ENCODE measurements around the gene RBP3. TPM values are rescaled to one million over a fixed set of nuclear protein-coding genes. Genes with fewer than 3 reads are reported as not detected.

Gene RBP3
- total and polyA plus RNA-seq, 10 donors: not detected

DNA sequence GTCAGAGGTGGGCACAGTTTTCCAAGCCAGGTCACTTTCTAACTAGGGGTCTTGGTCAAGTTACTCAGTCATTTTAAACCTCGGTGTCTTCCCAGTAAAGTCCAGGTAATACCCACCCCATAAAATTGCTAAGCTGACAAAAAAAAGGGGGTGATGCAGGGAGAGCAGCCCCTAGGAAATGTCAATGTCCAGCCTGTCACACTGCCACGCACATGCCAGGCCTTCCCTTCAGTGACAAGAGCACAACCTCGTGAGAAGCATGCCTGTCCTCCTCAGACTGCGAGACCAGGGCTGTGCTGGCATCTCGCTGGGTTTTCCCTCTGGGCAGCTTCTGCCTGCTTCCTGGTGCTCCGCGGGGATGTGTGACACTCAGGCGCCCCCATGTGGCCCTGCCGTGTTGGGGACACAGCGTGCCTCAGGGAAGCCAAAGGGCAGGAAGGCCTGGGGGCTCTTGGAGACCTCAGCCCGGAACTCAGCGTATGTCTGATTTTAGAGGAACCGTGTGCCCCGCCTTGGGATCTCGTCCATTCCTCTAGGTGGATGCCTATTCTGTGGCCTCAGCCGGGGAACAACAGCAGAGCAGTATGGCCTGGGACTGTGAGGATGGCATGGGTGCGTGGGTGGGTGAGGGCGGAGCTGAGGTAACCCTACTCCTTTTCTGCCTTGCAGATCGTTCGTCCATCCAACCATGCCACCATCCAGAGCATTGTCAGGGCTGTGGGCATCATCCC is 36.1 kb upstream of the RBP3 start:
- Histone ChIP-seq H3K4me1 (peaks cover 0 to 21% (median 10%) of the 10 kb centered on the region in 6 donors), H3K9me3 (no peaks in the 10 kb centered on the region), H3K4me3 (no peak overlapping the region), H3K27ac (peak overlapping the region in 1 of 8 donors; percentile 13), H3K27me3 (replicated peaks in 1 of 7) (peaks cover 0 to 31% (median 0%) of the 10 kb centered on the region in 7 donors), H3K36me3 (no peaks in the 10 kb centered on the region)
- intact Hi-C loops (cut with DNase I; ENCODE audit: low total_unique reads): loop anchor here (2.0 kb wide), 1 partner anchor 265 kb away; no protein-coding TSS in a partner anchor
- peak; percentile 94 for DNase-seq
- 22 to 40% (median 28%) methylated on average over 10 to 20 of the region's 20 CpGs for WGBS, 5 donors
- TF ChIP-seq, protein P1, sequence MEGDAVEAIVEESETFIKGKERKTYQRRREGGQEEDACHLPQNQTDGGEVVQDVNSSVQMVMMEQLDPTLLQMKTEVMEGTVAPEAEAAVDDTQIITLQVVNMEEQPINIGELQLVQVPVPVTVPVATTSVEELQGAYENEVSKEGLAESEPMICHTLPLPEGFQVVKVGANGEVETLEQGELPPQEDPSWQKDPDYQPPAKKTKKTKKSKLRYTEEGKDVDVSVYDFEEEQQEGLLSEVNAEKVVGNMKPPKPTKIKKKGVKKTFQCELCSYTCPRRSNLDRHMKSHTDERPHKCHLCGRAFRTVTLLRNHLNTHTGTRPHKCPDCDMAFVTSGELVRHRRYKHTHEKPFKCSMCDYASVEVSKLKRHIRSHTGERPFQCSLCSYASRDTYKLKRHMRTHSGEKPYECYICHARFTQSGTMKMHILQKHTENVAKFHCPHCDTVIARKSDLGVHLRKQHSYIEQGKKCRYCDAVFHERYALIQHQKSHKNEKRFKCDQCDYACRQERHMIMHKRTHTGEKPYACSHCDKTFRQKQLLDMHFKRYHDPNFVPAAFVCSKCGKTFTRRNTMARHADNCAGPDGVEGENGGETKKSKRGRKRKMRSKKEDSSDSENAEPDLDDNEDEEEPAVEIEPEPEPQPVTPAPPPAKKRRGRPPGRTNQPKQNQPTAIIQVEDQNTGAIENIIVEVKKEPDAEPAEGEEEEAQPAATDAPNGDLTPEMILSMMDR (IDR thresholded peaks at IDR 0.05 in 8 of 11, conservative IDR thresholded peaks at IDR 0.05 in 3 of 11): peak; percentile 51 to 92 (median 86)
- TF ChIP-seq POLR2A (IDR thresholded peaks at IDR 0.05): no peak

DNA sequence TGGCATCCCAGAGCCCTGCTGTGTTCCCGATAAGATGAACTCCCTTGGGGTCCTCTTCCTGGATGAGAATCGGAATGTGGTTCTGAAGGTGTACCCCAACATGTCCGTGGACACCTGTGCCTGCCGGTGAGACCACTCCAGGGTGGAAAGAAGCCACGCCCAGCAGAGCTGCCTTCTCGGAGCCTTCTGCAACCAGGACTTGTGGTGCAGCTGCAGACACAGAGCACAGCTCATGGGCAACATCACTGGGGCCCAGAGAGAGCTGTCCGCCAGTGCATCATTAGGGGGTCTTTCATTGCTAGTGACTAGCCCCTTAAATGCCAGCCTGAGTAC is 35.5 kb upstream of the RBP3 start:
- Histone ChIP-seq H3K27me3 (replicated peaks in 1 of 7) (peaks cover 0 to 27% (median 0%) of the 10 kb centered on the region in 7 donors), H3K4me3 (no peak overlapping the region), H3K36me3 (no peaks in the 10 kb centered on the region), H3K27ac (no peak overlapping the region), H3K4me1 (peaks cover 0 to 21% (median 10%) of the 10 kb centered on the region in 6 donors), H3K9me3 (no peaks in the 10 kb centered on the region)
- TF ChIP-seq POLR2AphosphoS5 (IDR thresholded peaks at IDR 0.05): no peak
- TF ChIP-seq, protein P1 (IDR thresholded peaks at IDR 0.05 in 8 of 11, conservative IDR thresholded peaks at IDR 0.05 in 3 of 11): no peak
- no peak for TF ChIP-seq POLR2A (IDR thresholded peaks at IDR 0.05)
- intact Hi-C loops (cut with DNase I; ENCODE audit: low total_unique reads): loop anchor here (2.0 kb wide), 1 partner anchor 266 kb away; no protein-coding TSS in a partner anchor
- 85 to 93% (median 86%) methylated on average over 6 to 7 of the region's 7 CpGs for WGBS, 5 donors
- no peak for DNase-seq

DNA sequence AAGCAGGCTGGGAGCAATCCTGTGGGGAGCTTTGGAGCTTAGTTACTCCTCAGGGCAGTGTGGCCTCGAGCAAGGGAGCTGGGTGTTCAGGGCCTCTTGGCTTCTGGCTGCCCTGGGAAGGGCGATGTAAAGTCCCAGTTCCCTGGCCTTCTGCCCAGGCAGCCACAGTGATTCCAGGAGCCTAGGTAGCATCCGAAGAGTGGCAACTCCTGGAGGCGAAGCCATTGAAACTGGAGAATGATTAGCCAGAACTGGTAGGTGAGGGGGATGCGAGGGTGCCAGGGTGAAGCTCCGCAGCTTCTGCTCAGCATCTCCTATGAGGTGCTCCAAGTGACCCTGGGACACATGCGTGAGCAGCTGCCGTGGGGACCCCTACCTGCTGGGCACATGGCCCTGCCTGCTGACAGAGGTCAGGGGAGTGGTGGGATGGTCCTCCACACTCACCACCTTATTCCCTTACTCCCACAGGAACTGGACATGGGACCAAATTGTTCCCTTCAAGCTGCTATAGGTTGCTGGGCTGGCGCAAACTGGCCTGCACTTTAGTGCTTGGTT is 33.7 kb upstream of the RBP3 start:
- 76 to 94% (median 92%) methylated on average over 8 to 9 of the region's 9 CpGs for WGBS, 5 donors

More for the DNA sequence above, 33.7 kb upstream of the RBP3 start:
- no peak for DNase-seq
- TF ChIP-seq POLR2A (IDR thresholded peaks at IDR 0.05) (no peak), POLR2AphosphoS5 (IDR thresholded peaks at IDR 0.05) (no peak)
- TF ChIP-seq, protein P1 (IDR thresholded peaks at IDR 0.05 in 8 of 11, conservative IDR thresholded peaks at IDR 0.05 in 3 of 11): no peak
- H3K4me3 ChIP-seq: no peak overlapping the region
- H3K27me3 ChIP-seq (replicated peaks in 1 of 7): peaks cover 0 to 20% (median 0%) of the 10 kb centered on the region in 7 donors
- peaks cover 0 to 17% (median 10%) of the 10 kb centered on the region in 6 donors for H3K4me1 ChIP-seq
- no peaks in the 10 kb centered on the region for H3K36me3 ChIP-seq
- intact Hi-C loops (cut with DNase I; ENCODE audit: low total_unique reads): no loop called here
- no peak overlapping the region for H3K27ac ChIP-seq
- H3K9me3 ChIP-seq: no peaks in the 10 kb centered on the region
